Measurements from ENCODE around the gene QSOX1. TPM values are rescaled to one million over a fixed set of nuclear protein-coding genes. Genes with fewer than 3 reads are reported as not detected.

The QSOX1 gene
- total and polyA plus RNA-seq, 9 of the 15 experiments (the other 6 are each of a cell fraction or from before 2014, with no cell fraction given) = 4.0 to 53.1 (median 15.0) TPM

DNA sequence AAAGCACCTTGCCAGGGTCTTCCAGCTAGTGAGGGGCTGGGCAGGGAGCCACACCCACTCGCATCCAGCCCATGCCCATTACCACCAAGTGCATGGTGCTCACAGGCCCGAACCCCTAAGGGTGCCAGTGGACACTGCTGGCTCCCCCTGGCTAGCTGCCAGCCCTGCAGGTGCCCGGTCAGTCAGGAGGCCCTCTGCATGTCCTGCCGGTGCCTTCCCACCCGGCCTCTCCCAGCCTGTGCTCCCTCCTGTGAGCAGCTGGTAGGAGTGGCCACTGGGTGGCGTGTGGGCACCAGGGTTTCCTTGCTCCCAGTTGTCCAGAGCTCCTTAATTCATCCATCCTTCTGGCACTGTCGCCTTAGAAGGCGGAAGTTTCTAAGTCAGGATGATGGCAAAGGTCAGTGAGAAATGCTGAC lies 33.4 kb downstream of the QSOX1 start (continued):
- no peak for TF ChIP-seq HEY1 (CRISPR knock-in tag; IDR thresholded peaks at IDR 0.05; ENCODE audit: borderline replicate concordance)
- no peak for TF ChIP-seq TCFL5 (CRISPR knock-in tag; conservative IDR thresholded peaks at IDR 0.05)
- no peak for TF ChIP-seq BDP1 (IDR thresholded peaks at IDR 0.05; ENCODE audit: insufficient read depth, insufficient read length)
- no peak for TF ChIP-seq SMARCB1 (IDR thresholded peaks at IDR 0.05; ENCODE audit: insufficient read length, low read depth)
- TF ChIP-seq, protein P1, sequence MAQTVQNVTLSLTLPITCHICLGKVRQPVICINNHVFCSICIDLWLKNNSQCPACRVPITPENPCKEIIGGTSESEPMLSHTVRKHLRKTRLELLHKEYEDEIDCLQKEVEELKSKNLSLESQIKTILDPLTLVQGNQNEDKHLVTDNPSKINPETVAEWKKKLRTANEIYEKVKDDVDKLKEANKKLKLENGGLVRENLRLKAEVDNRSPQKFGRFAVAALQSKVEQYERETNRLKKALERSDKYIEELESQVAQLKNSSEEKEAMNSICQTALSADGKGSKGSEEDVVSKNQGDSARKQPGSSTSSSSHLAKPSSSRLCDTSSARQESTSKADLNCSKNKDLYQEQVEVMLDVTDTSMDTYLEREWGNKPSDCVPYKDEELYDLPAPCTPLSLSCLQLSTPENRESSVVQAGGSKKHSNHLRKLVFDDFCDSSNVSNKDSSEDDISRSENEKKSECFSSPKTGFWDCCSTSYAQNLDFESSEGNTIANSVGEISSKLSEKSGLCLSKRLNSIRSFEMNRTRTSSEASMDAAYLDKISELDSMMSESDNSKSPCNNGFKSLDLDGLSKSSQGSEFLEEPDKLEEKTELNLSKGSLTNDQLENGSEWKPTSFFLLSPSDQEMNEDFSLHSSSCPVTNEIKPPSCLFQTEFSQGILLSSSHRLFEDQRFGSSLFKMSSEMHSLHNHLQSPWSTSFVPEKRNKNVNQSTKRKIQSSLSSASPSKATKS (CRISPR knock-in tag; IDR thresholded peaks at IDR 0.05) = no peak
- no peak for TF ChIP-seq ESRRB (CRISPR knock-in tag; IDR thresholded peaks at IDR 0.05; ENCODE audit: borderline replicate concordance)
- peak; percentile 51 for TF ChIP-seq MEIS2 (IDR thresholded peaks at IDR 0.05; ENCODE audit: partially characterized antibody)
- peak; percentile 53; the same call in 1 of the 2 replicates for TF ChIP-seq NFIC (IDR thresholded peaks at IDR 0.05)
- no peak for TF ChIP-seq CHCHD3 (CRISPR knock-in tag; IDR thresholded peaks at IDR 0.05)
- peak; percentile 75; the same call in 1 of the 2 replicates for TF ChIP-seq TFAP4 (CRISPR knock-in tag; IDR thresholded peaks at IDR 0.05; ENCODE audit: borderline replicate concordance)
- no peak for TF ChIP-seq PURB (CRISPR knock-in tag; IDR thresholded peaks at IDR 0.05; ENCODE audit: low read depth)
- no peak for TF ChIP-seq CBFB (CRISPR knock-in tag; IDR thresholded peaks at IDR 0.05)
- no peak for TF ChIP-seq CREB1 (IDR thresholded peaks at IDR 0.05)
- TF ChIP-seq CREB1 (CRISPR knock-in tag; IDR thresholded peaks at IDR 0.05) = no peak
- TF ChIP-seq, protein P2, sequence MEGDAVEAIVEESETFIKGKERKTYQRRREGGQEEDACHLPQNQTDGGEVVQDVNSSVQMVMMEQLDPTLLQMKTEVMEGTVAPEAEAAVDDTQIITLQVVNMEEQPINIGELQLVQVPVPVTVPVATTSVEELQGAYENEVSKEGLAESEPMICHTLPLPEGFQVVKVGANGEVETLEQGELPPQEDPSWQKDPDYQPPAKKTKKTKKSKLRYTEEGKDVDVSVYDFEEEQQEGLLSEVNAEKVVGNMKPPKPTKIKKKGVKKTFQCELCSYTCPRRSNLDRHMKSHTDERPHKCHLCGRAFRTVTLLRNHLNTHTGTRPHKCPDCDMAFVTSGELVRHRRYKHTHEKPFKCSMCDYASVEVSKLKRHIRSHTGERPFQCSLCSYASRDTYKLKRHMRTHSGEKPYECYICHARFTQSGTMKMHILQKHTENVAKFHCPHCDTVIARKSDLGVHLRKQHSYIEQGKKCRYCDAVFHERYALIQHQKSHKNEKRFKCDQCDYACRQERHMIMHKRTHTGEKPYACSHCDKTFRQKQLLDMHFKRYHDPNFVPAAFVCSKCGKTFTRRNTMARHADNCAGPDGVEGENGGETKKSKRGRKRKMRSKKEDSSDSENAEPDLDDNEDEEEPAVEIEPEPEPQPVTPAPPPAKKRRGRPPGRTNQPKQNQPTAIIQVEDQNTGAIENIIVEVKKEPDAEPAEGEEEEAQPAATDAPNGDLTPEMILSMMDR (IDR thresholded peaks at IDR 0.05 in 2 of 3, conservative IDR thresholded peaks at IDR 0.05 in 1 of 3; ENCODE audit: insufficient read depth in 2 of 3, low read depth in 1 of 3, low read length in 3 of 3) = peak; percentile 81 to 91 (median 84)
- no peak for TF ChIP-seq ZNF23 (CRISPR knock-in tag; IDR thresholded peaks at IDR 0.05)
- no peak for TF ChIP-seq AFF4 (CRISPR knock-in tag; IDR thresholded peaks at IDR 0.05)
- no peak for TF ChIP-seq UBTF (IDR thresholded peaks at IDR 0.05; ENCODE audit: borderline replicate concordance in 1 of 2, low read depth in 2 of 2, low read length in 2 of 2)

Data from K562 (cell line).